H54 (cell line): ENCODE data around the gene BCORL1.

Experiments
- DNase-seq: peaks from one replicate; pipeline ENCODE4 v3.0.0; 2011; ENCODE audit warnings: low spot score, mixed read lengths; ENCODE audit not compliant: insufficient read length
- FAIRE-seq: peaks from 3 replicates; lab custom pipeline; 2011; peaks lifted over from hg19 to GRCh38; lab: Jason Lieb, UNC
- POLR2A ChIP-seq: IDR thresholded peaks from 2 replicates; pipeline ENCODE4 v1.6.1; 2011; ENCODE audit warnings: low read depth, mild to moderate bottlenecking, low read length

BCORL1 gene

GRCh38 chrX:129956765-129957164 is 25.7 kb upstream of the BCORL1 start:
- TF ChIP-seq POLR2A = no peak
- DNase-seq = no peak
- FAIRE-seq = no peak

GRCh38 chrX:129957241-129958082 is 25.0 kb upstream of the BCORL1 start:
- DNase-seq (no peak), FAIRE-seq (no peak)
- TF ChIP-seq POLR2A = no peak

- no peak for FAIRE-seq
- TF ChIP-seq POLR2A = no peak
- DNase-seq = no peak
These were observed 24.4 kb upstream of the BCORL1 start for GRCh38 chrX:129958083-129958465.

GRCh38 chrX:129958814-129959492 is 23.5 kb upstream of the BCORL1 start:
- DNase-seq (no peak), FAIRE-seq (no peak)
- no peak for TF ChIP-seq POLR2A

GRCh38 chrX:129959493-129959832 is 23.0 kb upstream of the BCORL1 start:
- FAIRE-seq = no peak
- DNase-seq = no peak
- TF ChIP-seq POLR2A = no peak

GRCh38 chrX:129961180-129962083 is 21.0 kb upstream of the BCORL1 start:
- FAIRE-seq (no peak), DNase-seq (peak; percentile 75)
- TF ChIP-seq POLR2A = peak; percentile 38; the same call in 1 of the 2 replicates

GRCh38 chrX:129963729-129964128 is 18.7 kb upstream of the BCORL1 start:
- DNase-seq = no peak
- TF ChIP-seq POLR2A = no peak
- FAIRE-seq = no peak

GRCh38 chrX:129965166-129965565 is 17.3 kb upstream of the BCORL1 start:
- FAIRE-seq = no peak
- no peak for DNase-seq
- no peak for TF ChIP-seq POLR2A

- DNase-seq (no peak), FAIRE-seq (no peak)
- TF ChIP-seq POLR2A = no peak
These were observed 13.5 kb upstream of the BCORL1 start for GRCh38 chrX:129968968-129969367.

- no peak for FAIRE-seq
- DNase-seq = no peak
- TF ChIP-seq POLR2A = no peak
These were observed 6.0 kb upstream of the BCORL1 start for GRCh38 chrX:129976441-129976840.

GRCh38 chrX:129979207-129979920 is 3.1 kb upstream of the BCORL1 start:
- FAIRE-seq = no peak
- no peak for TF ChIP-seq POLR2A
- DNase-seq = no peak

GRCh38 chrX:129980001-129980401 is 2.4 kb upstream of the BCORL1 start:
- FAIRE-seq (no peak), DNase-seq (no peak)

GRCh38 chrX:129980540-129981199 is 1.8 kb upstream of the BCORL1 start:
- DNase-seq = peak; percentile 49

More at GRCh38 chrX:129980001-129980401, 2.4 kb upstream of the BCORL1 start:
- no peak for TF ChIP-seq POLR2A

More at GRCh38 chrX:129980540-129981199, 1.8 kb upstream of the BCORL1 start:
- no peak for FAIRE-seq
- peak; percentile 48 for TF ChIP-seq POLR2A
